Astrocyte (in vitro differentiated cells and primary cell): ENCODE data around the gene GKN2.

Experiments
- EZH2 ChIP-seq: IDR thresholded peaks from 2 replicates; pipeline ENCODE4 v1.6.1; 2012; ENCODE audit warnings: mild to moderate bottlenecking, low read length, inconsistent platforms; ENCODE audit not compliant: insufficient read depth
- TF ChIP-seq, protein P1 (sequence below): IDR thresholded peaks from 2 replicates; pipeline ENCODE4 v1.5.1; 2011; ENCODE audit warnings: low read depth, mild to moderate bottlenecking, inconsistent platforms, low read length, moderate library complexity; ENCODE audit not compliant: insufficient read depth

DNA sequence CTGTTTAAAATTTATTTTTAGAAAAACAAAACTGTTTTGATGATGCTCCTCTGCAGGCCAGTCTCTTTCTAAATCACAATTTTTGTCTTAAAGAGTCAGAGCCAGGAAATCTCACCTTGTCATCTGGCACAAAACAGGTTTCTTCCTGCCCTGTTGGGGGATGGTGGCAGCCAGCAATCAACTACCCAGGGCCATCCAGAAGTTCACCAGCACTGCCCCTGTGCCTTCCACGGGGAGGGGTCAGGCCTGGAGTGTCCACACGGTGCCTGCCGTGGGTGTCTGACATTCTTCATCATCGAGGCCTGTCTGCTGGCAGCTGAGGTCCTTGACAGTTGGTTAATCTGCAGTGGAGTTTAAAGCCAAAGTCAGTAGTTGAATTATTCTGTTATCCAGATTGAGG, 41.4 kb downstream of the GKN2 start:
- TF ChIP-seq, protein P1, sequence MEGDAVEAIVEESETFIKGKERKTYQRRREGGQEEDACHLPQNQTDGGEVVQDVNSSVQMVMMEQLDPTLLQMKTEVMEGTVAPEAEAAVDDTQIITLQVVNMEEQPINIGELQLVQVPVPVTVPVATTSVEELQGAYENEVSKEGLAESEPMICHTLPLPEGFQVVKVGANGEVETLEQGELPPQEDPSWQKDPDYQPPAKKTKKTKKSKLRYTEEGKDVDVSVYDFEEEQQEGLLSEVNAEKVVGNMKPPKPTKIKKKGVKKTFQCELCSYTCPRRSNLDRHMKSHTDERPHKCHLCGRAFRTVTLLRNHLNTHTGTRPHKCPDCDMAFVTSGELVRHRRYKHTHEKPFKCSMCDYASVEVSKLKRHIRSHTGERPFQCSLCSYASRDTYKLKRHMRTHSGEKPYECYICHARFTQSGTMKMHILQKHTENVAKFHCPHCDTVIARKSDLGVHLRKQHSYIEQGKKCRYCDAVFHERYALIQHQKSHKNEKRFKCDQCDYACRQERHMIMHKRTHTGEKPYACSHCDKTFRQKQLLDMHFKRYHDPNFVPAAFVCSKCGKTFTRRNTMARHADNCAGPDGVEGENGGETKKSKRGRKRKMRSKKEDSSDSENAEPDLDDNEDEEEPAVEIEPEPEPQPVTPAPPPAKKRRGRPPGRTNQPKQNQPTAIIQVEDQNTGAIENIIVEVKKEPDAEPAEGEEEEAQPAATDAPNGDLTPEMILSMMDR: no peak
- TF ChIP-seq EZH2: no peak
